SJCRH30 (cell line): Measurements from ENCODE around the gene PHYHIPL. TPM values are rescaled to one million over a fixed set of nuclear protein-coding genes. Genes with fewer than 3 reads are reported as not detected.
"Not testable (repeated sequence)": the region's sequence is repeated elsewhere in the genome, so short reads cannot be mapped to it uniquely, and the experiment has no call there.

Source experiments
- DNase-seq, 2 experiments: peaks; one replicate each; pipeline ENCODE4 v3.0.0-alpha.2; 2015 to 2020
- H3K27ac ChIP-seq: fragments of 250-450 bp; sonication (Bioruptor Pico); 2 replicates; pipeline ENCODE4 v1.5.1; 2020; ENCODE audit warnings: mild to moderate bottlenecking, moderate library complexity
- H3K27me3 ChIP-seq: fragments of 250-450 bp; sonication (Bioruptor Pico); 2 replicates; pipeline ENCODE4 v1.5.1; 2020; ENCODE audit warnings: mild to moderate bottlenecking, moderate library complexity
- H3K36me3 ChIP-seq: fragments of 250-450 bp; sonication (Bioruptor Pico); 2 replicates; pipeline ENCODE4 v1.5.1; 2020; ENCODE audit warnings: mild to moderate bottlenecking, moderate library complexity
- H3K4me1 ChIP-seq: fragments of 250-450 bp; sonication (Bioruptor Pico); 2 replicates; pipeline ENCODE4 v1.5.1; 2020; ENCODE audit warnings: mild to moderate bottlenecking, moderate library complexity
- H3K4me3 ChIP-seq: fragments of 250-450 bp; sonication (Bioruptor Pico); 2 replicates; pipeline ENCODE4 v1.5.1; 2020; ENCODE audit warnings: mild to moderate bottlenecking, moderate library complexity
- H3K9me3 ChIP-seq: fragments of 250-450 bp; sonication (Bioruptor Pico); replicated peaks from 2 replicates; pipeline ENCODE4 v1.5.1; 2020; ENCODE audit warnings: mild to moderate bottlenecking, moderate library complexity
- total RNA-seq: library from RNA; depleted of rRNA; stranded (reverse); fragments of >200 nt; shearing (Covaris generic); gene quantifications from 2 replicates; pipeline ENCODE4 v1.2.3, GENCODE V29; 2014

Gene PHYHIPL
- total RNA-seq, 1 experiment from 2014 or later, result 0.04 TPM

GRCh38 chr10:59175538-59176240, 754 bp upstream of the PHYHIPL start:
- H3K27me3 ChIP-seq, result no peaks in the 10 kb centered on the region
- no peaks in the 10 kb centered on the region for H3K4me1 ChIP-seq
- no peaks in the 10 kb centered on the region for H3K9me3 ChIP-seq
- no peak overlapping the region for H3K27ac ChIP-seq
- no peaks in the 10 kb centered on the region for H3K36me3 ChIP-seq
- H3K4me3 ChIP-seq, result peak overlapping the region; percentile 29
- peak; percentile 12 to 25 for DNase-seq

GRCh38 chr10:59177031-59177797, 771 bp downstream of the PHYHIPL start:
- no peaks in the 10 kb centered on the region for H3K9me3 ChIP-seq
- no peak overlapping the region for H3K4me3 ChIP-seq
- H3K4me1 ChIP-seq, result no peaks in the 10 kb centered on the region
- H3K27me3 ChIP-seq, result no peaks in the 10 kb centered on the region
- no peak overlapping the region for H3K27ac ChIP-seq
- H3K36me3 ChIP-seq, result no peaks in the 10 kb centered on the region
- DNase-seq, result peak; percentile 4 to 41

GRCh38 chr10:59177836-59178235, 1.4 kb downstream of the PHYHIPL start:
- no peaks in the 10 kb centered on the region for H3K36me3 ChIP-seq
- H3K27ac ChIP-seq, result no peak overlapping the region
- H3K4me1 ChIP-seq, result no peaks in the 10 kb centered on the region
- H3K9me3 ChIP-seq, result no peaks in the 10 kb centered on the region
- H3K4me3 ChIP-seq, result no peak overlapping the region
- DNase-seq, result no peak
- H3K27me3 ChIP-seq, result no peaks in the 10 kb centered on the region

GRCh38 chr10:59179068-59179467, 2.6 kb downstream of the PHYHIPL start:
- DNase-seq, result no peak
- no peak overlapping the region for H3K27ac ChIP-seq
- no peaks in the 10 kb centered on the region for H3K36me3 ChIP-seq
- H3K4me1 ChIP-seq, result no peaks in the 10 kb centered on the region
- no peaks in the 10 kb centered on the region for H3K9me3 ChIP-seq
- no peaks in the 10 kb centered on the region for H3K27me3 ChIP-seq
- H3K4me3 ChIP-seq, result no peak overlapping the region

- Histone ChIP-seq H3K36me3 (no peaks in the 10 kb centered on the region), H3K27ac (no peak overlapping the region), H3K4me1 (no peaks in the 10 kb centered on the region), H3K27me3 (no peaks in the 10 kb centered on the region), H3K9me3 (no peaks in the 10 kb centered on the region), H3K4me3 (no peak overlapping the region)
- DNase-seq, result no peak
These were observed 4.3 kb downstream of the PHYHIPL start for GRCh38 chr10:59180689-59181270.

- no peaks in the 10 kb centered on the region for H3K4me1 ChIP-seq
- H3K9me3 ChIP-seq, result no peaks in the 10 kb centered on the region
- DNase-seq, result peak; percentile 5 to 57
- no peaks in the 10 kb centered on the region for H3K27me3 ChIP-seq
- no peak overlapping the region for H3K27ac ChIP-seq
- no peak overlapping the region for H3K4me3 ChIP-seq
- no peaks in the 10 kb centered on the region for H3K36me3 ChIP-seq
These were observed 5.2 kb downstream of the PHYHIPL start for GRCh38 chr10:59181668-59182067.

- H3K27ac ChIP-seq, result no peak overlapping the region
- no peaks in the 10 kb centered on the region for H3K36me3 ChIP-seq
- DNase-seq, result no peak
- H3K27me3 ChIP-seq, result no peaks in the 10 kb centered on the region
- H3K4me3 ChIP-seq, result no peak overlapping the region
- H3K4me1 ChIP-seq, result no peaks in the 10 kb centered on the region
- no peaks in the 10 kb centered on the region for H3K9me3 ChIP-seq
These were observed 13.9 kb downstream of the PHYHIPL start for GRCh38 chr10:59190332-59190731.

GRCh38 chr10:59206204-59206720, 29.8 kb downstream of the PHYHIPL start:
- Histone ChIP-seq H3K9me3 (no peaks in the 10 kb centered on the region), H3K4me3 (no peak overlapping the region), H3K4me1 (no peaks in the 10 kb centered on the region), H3K36me3 (no peaks in the 10 kb centered on the region), H3K27ac (no peak overlapping the region), H3K27me3 (no peaks in the 10 kb centered on the region)
- no peak for DNase-seq

GRCh38 chr10:59212301-59212798, 35.9 kb downstream of the PHYHIPL start:
- H3K36me3 ChIP-seq, result no peaks in the 10 kb centered on the region
- H3K4me1 ChIP-seq, result no peaks in the 10 kb centered on the region
- H3K27ac ChIP-seq, result no peak overlapping the region
- no peaks in the 10 kb centered on the region for H3K9me3 ChIP-seq
- peak in 1 of 2 experiments; percentile 3 for DNase-seq
- H3K4me3 ChIP-seq, result no peak overlapping the region
- H3K27me3 ChIP-seq, result no peaks in the 10 kb centered on the region

- H3K27me3 ChIP-seq, result no peaks in the 10 kb centered on the region
- no peaks in the 10 kb centered on the region for H3K4me1 ChIP-seq
- no peak for DNase-seq
- H3K36me3 ChIP-seq, result no peaks in the 10 kb centered on the region
- no peak overlapping the region for H3K27ac ChIP-seq
- no peaks in the 10 kb centered on the region for H3K9me3 ChIP-seq
- no peak overlapping the region for H3K4me3 ChIP-seq
These were observed 37.7 kb downstream of the PHYHIPL start for GRCh38 chr10:59214160-59214559.

GRCh38 chr10:59216178-59216869, 39.9 kb downstream of the PHYHIPL start:
- DNase-seq, result no peak
- Histone ChIP-seq H3K9me3 (no peaks in the 10 kb centered on the region), H3K4me3 (no peak overlapping the region), H3K4me1 (no peaks in the 10 kb centered on the region), H3K27me3 (no peaks in the 10 kb centered on the region), H3K27ac (no peak overlapping the region), H3K36me3 (no peaks in the 10 kb centered on the region)

- no peak for DNase-seq
- no peak overlapping the region for H3K27ac ChIP-seq
- no peaks in the 10 kb centered on the region for H3K9me3 ChIP-seq
- H3K27me3 ChIP-seq, result no peaks in the 10 kb centered on the region
- no peaks in the 10 kb centered on the region for H3K4me1 ChIP-seq
- no peak overlapping the region for H3K4me3 ChIP-seq
- H3K36me3 ChIP-seq, result no peaks in the 10 kb centered on the region
These were observed 46.3 kb downstream of the PHYHIPL start for GRCh38 chr10:59222788-59223187.

- H3K27ac ChIP-seq, H3K36me3 ChIP-seq, H3K4me3 ChIP-seq, H3K27me3 ChIP-seq, DNase-seq, H3K4me1 ChIP-seq, H3K9me3 ChIP-seq: not testable (repeated sequence)
These were observed 47.2 kb downstream of the PHYHIPL start for GRCh38 chr10:59223597-59223996.

- Histone ChIP-seq H3K27me3 (no peaks in the 10 kb centered on the region), H3K36me3 (no peaks in the 10 kb centered on the region), H3K9me3 (no peaks in the 10 kb centered on the region), H3K4me1 (no peaks in the 10 kb centered on the region), H3K27ac (no peak overlapping the region), H3K4me3 (no peak overlapping the region)
- no peak for DNase-seq
These were observed 48.8 kb downstream of the PHYHIPL start for GRCh38 chr10:59225211-59225610.
